Limb (tissue), 2 donors: ENCODE results near the gene SUFU.
A peak's percentile ranks its signal among the peaks of the same experiment; 100 is the strongest.

Source experiments
- DNase-seq, 2 donors: peaks; one replicate each; pipeline ENCODE4 v3.0.0-alpha.2; 2016; ENCODE audit errors: extremely low spot score in 2 of 2

Gene SUFU

DNA sequence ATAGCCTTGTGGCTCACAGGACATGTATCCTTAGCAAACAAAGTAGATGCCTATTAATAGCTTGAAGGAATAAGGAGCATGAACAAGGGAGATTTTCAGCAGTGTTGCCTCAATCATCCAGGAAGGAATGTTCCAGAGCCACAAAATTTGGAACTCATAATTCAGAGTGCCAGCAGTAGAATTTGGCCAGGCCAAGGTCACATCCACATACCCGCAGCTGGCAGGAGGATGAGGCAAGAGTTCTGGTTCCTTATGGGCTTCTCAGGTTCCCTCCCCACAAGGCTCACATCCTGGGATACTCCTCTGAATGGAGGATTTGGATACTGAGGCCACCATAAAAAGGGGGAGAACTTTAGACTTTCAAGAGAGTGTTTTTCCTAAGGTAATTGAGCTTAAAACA lies 45.8 kb downstream of the SUFU start:
- no peak for DNase-seq

DNA sequence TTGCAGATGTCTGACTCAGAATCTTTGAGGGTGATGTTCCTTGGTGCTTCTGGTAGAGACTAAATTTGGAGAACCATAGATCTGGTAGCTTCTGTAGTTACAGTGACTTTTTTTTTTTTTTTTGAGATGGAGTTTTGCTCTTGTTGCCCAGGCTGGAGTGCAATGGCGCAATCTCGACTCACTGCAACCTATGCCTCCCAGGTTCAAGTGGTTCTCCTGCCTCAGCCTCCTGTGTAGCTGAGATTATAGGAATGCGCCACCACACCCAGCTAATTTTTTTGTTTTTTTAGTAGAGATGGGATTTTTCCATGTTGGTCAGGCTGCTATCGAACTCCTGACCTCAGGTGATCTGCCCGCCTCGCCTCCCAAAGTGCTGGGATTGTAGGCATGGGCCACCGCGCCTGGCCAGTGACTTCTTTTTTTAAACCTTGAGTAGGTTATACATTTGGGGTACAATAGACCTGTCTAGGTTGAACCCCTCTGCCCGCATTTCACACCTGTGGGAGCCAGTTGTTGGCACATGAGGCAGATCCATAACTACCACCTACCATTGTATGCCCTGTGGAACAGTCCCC lies 47.0 kb downstream of the SUFU start:
- DNase-seq, result no peak

DNA sequence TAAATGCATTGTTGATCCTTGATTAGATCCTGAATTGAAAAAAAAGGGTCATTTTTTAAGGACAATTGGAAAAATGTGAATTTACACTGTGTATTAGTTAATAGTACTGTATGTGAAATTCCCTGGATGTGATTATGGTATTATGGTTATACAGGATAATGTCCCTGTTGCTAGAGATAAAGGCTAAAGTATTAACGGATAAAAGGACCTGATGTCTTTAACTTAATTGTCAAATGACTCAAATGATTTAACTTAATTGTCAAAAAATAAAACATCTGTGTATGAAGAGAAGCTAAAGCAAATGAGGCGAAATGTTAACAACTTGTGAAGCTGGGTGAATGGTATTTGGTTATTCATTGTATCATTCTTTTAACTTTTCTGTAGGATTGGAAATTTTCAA lies 48.8 kb downstream of the SUFU start:
- no peak for DNase-seq

DNA sequence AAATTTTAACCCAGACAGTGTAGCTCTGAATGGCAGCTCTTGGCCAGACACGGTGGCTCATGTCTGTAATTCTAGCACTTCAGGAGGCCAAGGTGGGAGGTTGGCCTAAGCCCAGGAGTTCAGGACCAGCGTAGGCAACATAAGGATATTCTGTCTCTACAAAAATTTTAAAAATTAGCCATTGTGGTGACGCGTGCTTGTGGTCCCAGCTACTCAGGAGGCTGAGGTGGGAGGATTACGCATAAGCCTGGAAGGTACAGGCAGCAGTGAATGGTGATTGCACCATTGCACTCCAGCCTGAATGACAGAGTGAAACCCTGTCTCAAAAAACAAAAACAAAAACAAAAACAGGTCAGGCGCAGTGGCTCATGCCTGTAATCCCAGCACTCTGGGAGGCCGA lies 50.0 kb downstream of the SUFU start:
- no peak for DNase-seq

GRCh38 chr10:102554531-102554930 lies 50.8 kb downstream of the SUFU start:
- DNase-seq, result no peak

DNA sequence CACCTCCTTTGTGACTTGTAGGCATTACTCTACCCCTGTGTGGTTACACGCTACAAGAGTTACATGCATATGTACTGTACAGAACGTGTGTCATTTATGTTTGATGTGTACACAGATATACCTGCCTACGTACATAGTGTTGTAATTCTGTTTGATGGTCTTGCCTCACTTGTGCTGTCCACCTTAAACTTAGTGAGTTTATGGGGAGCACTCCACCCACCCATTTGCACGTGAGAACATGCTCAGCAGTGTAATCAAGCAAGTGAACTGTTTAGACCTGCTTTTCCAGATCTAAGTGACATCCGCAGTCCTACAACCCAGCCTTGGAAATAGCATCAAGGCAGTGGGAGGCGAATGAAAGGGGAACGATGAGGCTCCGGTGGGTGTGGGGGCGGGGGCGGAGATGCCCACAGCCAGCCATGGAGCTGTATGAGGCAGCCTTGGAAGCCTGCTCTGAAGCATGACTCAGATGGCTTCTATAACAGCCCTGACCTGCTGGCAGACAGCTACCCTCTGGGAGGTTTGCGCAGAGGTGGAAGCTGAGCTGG lies 52.1 kb downstream of the SUFU start:
- no peak for DNase-seq

GRCh38 chr10:102557569-102557968 lies 53.8 kb downstream of the SUFU start:
- no peak for DNase-seq

DNA sequence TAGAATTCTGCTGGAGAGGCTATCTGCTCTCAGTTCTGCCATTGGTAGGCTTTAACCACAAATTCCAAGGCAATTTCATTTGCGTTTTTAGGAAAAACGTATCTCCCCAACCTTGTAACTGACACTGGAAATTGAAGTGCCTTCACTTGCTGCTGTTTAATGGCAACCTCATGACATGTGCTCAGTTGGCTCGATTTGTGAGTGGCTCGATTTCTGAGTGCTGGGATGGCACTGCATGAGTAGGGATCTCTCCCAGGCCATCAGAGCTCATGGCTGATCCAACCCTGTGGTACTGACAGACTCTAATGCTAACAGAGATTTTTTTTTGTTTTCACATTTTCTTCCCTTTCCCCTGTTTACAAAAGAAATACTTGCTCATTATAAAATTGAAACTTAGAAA lies 56.0 kb downstream of the SUFU start:
- DNase-seq, result no peak

DNA sequence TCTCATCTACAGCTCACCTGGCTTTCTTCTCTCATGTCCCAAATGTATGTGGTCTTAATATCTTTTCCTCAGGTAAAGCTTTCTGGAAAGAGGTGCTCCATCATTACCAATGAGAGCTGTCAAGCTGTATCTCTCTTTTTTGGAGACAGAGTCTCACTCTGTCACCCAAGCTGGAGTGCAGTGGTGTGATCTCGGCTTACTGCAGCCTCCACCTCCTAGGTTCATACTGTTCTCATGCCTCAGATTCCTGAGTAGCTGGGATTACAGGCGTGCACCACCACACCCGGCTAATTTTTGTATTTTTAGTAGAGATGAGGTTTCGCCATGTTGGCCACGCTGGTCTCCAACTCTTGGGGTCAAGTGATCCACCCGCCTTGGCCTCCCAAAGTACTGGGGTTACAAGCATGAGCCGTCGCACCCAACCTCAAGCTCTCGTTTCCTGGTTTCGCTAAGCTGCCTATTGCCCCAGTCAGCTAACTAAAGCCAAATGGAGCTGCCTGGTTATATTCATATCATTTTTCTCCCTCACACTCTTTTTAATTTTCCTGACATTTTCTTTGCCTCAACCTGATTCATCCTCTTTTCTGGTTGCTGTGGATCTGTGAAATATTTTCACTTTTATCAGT lies 60.5 kb downstream of the SUFU start:
- no peak for DNase-seq

- no peak for DNase-seq
These were observed 62.0 kb downstream of the SUFU start for GRCh38 chr10:102565793-102566192.

- DNase-seq, result no peak
These were observed 75.0 kb downstream of the SUFU start for GRCh38 chr10:102578782-102579181.

GRCh38 chr10:102579328-102579727 lies 75.6 kb downstream of the SUFU start:
- no peak for DNase-seq

GRCh38 chr10:102580230-102580629 lies 76.5 kb downstream of the SUFU start:
- no peak for DNase-seq

DNA sequence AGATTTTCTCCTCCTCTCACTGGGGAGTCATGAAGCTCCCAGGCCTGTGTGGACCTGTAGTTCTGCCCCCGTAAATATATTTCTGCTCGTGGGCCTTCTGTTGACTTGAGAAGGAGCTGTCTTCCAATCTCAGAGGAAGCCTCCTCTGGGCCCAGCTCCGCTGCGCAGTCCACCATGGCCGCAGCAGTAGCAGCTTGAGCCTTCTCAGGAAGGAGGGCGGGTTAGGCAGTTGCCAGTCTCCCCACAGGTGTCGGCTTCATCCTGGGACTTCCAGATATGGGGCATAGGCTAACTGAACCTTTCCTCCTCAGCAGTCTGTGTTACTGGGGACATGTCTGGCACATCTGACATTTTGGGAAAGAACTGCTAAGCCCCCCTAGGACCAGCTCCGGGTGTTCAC lies 77.6 kb downstream of the SUFU start:
- DNase-seq, result no peak

DNA sequence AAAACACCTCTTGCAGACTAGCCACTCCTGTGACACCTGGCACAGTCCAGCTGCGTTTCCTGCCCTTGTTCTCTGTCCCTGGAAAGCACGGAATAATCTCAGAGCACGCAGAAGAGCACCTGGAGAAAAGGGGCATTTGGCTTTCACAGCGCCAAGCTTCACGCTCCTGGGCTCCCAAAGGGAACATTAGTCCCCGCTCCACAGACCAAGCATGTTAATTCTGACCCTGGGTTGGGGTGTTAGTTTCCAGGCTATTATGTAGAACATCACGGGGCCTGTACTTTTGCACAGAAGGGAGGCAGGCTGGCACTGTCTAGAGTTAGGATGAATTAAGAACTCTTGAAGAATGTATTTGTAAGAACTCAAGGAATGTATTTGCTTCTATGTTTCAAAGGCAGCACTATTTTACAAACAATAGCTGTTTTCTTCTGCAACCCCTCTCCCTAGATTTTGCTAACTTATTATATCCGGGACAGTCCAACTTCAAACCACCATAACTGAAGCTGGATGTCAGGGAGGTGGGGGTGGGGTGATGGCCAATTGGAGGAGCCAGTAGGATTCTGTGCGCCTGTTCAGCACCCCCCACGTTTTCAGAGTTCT lies 78.3 kb downstream of the SUFU start:
- DNase-seq, result no peak

GRCh38 chr10:102583435-102584417 lies 80.0 kb downstream of the SUFU start:
- DNase-seq, result peak; percentile 88 to 91

GRCh38 chr10:102585026-102585425 lies 81.3 kb downstream of the SUFU start:
- DNase-seq, result no peak

GRCh38 chr10:102586858-102587257 lies 83.1 kb downstream of the SUFU start:
- DNase-seq, result no peak

DNA sequence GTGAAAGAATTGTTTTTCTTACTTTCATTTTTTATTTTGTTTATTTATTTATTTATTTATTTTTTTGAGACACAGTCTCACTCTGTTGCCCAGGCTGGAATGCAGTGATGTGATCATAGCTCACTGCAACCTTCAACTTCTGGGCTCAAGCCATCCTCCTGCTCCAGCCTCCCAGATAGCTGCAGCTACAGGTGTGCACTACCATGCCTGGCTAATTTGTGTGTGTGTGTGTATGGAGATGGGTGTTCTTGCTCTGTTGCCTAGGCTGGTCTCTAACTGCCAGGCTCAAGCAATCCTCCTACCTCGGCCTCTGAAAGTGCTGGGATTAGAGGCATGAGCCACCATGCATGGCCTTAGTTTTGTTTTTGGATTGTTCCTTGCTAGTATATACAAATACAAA lies 85.1 kb downstream of the SUFU start:
- DNase-seq, result no peak

- no peak for DNase-seq
These were observed 89.5 kb downstream of the SUFU start for GRCh38 chr10:102593074-102593803.

DNA sequence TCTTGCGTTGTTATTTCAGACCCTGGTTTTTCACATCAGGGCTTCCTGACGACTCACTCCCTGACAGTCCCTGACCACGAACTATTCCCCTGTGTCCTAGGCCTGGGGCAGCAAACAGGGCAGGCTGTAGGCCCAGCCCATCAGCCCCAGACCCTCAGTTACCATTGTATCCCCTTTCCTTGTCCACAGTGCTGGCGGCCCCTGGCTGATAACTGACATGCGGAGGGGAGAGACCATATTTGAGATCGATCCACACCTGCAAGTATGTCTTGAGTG lies 90.0 kb downstream of the SUFU start:
- no peak for DNase-seq
